HL-60 (cell line): ENCODE data around the gene HMG20A.

ENCODE experiments used
- DNase-seq, 2 experiments: peaks; one replicate each; pipeline ENCODE4 v3.0.0-alpha.2; 2010 to 2020; ENCODE audit warnings: low read depth in 1 of 2, low spot score in 1 of 2
- H3K27ac ChIP-seq: fragments of 250-450 bp; sonication (Bioruptor Pico); replicated peaks from 2 replicates; pipeline ENCODE4 v1.5.1; 2020; ENCODE audit warnings: mild to moderate bottlenecking, moderate library complexity
- H3K27me3 ChIP-seq: fragments of 250-450 bp; sonication (Bioruptor Pico); 2 replicates; pipeline ENCODE4 v1.5.1; 2021; ENCODE audit warnings: mild to moderate bottlenecking, moderate library complexity; ENCODE audit not compliant: insufficient read depth, poor library complexity, severe bottlenecking
- H3K4me3 ChIP-seq: replicated peaks from 2 replicates; pipeline ENCODE4 v1.5.1; 2011; ENCODE audit warnings: mild to moderate bottlenecking, control low read depth, low read length; ENCODE audit not compliant: insufficient read depth
- GABPA ChIP-seq: IDR thresholded peaks from 2 replicates; pipeline ENCODE4 v1.6.1; 2012; ENCODE audit warnings: low read depth
- POLR2AphosphoS5 ChIP-seq: IDR thresholded peaks from 2 replicates; pipeline ENCODE4 v1.6.1; 2012; ENCODE audit warnings: low read depth
- REST ChIP-seq: IDR thresholded peaks from 2 replicates; pipeline ENCODE4 v1.6.1; 2012; ENCODE audit warnings: low read depth; ENCODE audit not compliant: insufficient replicate concordance
- SPI1 ChIP-seq: IDR thresholded peaks from 2 replicates; pipeline ENCODE4 v1.6.1; 2012; ENCODE audit warnings: low read depth, mild to moderate bottlenecking, borderline replicate concordance
- TF ChIP-seq, protein P1 (sequence below): IDR thresholded peaks from one replicate; pipeline ENCODE4 v1.5.1; 2011; ENCODE audit warnings: low read length, control low read depth, inconsistent platforms; ENCODE audit not compliant: insufficient read depth

The HMG20A gene

DNA sequence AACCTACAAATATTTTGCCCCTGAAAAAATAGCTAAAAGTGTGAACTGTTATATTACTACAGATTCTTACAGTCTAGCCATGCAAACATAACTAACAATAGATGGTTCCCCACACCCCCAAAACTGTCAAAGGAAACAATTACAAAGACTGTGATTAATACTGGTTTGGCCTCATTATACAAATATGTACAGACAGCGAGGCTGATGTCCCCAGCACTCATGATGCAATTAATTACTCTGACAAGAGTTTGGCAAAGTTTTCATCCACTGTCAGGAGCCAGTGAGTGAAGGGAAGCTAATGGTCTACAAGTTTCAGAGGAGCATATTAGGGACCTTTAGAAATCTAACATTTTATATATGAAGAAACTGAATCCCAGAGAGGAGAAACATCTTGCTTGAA, 61.0 kb downstream of the HMG20A start:
- no peak for DNase-seq

DNA sequence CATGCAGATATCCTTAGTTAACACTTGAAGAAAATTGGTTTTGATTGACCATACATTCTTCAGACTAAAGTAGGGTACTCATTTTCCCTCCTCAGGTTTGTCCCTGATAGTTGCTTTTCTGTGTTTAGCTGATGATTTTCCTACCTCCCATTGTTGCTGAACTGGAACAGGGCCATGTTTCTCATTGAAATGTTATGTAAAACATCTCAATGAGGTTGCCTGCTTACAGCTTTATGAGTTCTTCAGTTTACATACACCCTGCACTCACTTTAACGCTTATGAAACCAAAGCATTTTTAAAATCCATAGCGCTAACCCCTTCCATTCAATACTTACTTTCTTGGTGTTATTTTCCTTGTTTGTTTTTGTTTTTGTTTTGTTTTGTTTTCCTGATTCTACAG, 61.9 kb downstream of the HMG20A start:
- TF ChIP-seq POLR2AphosphoS5 (no peak), REST (no peak), GABPA (no peak), SPI1 (no peak)
- TF ChIP-seq, protein P1, sequence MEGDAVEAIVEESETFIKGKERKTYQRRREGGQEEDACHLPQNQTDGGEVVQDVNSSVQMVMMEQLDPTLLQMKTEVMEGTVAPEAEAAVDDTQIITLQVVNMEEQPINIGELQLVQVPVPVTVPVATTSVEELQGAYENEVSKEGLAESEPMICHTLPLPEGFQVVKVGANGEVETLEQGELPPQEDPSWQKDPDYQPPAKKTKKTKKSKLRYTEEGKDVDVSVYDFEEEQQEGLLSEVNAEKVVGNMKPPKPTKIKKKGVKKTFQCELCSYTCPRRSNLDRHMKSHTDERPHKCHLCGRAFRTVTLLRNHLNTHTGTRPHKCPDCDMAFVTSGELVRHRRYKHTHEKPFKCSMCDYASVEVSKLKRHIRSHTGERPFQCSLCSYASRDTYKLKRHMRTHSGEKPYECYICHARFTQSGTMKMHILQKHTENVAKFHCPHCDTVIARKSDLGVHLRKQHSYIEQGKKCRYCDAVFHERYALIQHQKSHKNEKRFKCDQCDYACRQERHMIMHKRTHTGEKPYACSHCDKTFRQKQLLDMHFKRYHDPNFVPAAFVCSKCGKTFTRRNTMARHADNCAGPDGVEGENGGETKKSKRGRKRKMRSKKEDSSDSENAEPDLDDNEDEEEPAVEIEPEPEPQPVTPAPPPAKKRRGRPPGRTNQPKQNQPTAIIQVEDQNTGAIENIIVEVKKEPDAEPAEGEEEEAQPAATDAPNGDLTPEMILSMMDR: no peak
- DNase-seq: no peak
- H3K27ac ChIP-seq: no peak overlapping the region
- H3K27me3 ChIP-seq: no peaks in the 10 kb centered on the region
- no peak overlapping the region for H3K4me3 ChIP-seq

More for the DNA sequence above, 61.0 kb downstream of the HMG20A start:
- Histone ChIP-seq H3K27ac (no peak overlapping the region), H3K4me3 (no peak overlapping the region), H3K27me3 (no peaks in the 10 kb centered on the region)
- TF ChIP-seq SPI1: no peak
- TF ChIP-seq REST: no peak
- TF ChIP-seq POLR2AphosphoS5: no peak
- TF ChIP-seq GABPA: no peak
- TF ChIP-seq, protein P1: no peak

DNA sequence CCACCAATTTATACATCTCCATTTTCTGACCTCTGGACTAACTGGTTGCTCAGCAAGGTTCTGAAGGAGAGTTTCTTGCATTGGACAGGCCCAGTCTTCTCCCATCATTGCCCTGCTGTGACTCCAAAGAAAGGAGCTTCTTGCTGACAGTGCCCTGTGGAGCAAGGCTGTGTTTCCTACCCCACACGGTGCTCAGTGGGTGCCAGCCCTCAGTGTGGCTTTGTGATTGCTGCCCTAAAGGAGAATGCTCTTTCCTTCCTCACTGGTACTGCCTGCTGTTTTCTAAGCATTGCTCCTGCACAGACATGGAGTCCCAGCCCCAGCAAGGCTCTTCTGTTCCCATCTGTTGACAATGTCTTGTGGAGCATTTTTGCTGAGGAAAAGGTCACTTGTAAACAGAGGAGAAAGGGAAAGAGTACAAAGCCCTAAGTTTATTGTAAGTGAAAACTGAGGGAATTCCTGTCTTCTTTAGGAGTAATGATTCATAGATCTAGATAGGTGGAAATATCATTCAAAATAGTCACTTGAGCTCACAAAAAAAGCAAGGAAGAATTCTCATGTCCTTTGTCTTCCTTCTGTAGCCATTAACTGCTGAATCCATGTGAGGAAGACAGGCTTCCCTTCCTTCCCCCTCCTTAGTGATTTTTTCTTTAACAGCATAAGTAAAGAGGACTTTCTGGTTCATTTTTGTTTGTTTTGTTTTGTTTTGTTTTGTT, 62.9 kb downstream of the HMG20A start:
- H3K27ac ChIP-seq: no peak overlapping the region
- DNase-seq: no peak
- TF ChIP-seq POLR2AphosphoS5 (no peak), GABPA (no peak), SPI1 (no peak), REST (no peak)
- TF ChIP-seq, protein P1: no peak

More for the DNA sequence above, 62.9 kb downstream of the HMG20A start:
- Histone ChIP-seq H3K4me3 (no peak overlapping the region), H3K27me3 (no peaks in the 10 kb centered on the region)
